ENCODE results near the gene PSD4.

- TF ChIP-seq, protein P1, sequence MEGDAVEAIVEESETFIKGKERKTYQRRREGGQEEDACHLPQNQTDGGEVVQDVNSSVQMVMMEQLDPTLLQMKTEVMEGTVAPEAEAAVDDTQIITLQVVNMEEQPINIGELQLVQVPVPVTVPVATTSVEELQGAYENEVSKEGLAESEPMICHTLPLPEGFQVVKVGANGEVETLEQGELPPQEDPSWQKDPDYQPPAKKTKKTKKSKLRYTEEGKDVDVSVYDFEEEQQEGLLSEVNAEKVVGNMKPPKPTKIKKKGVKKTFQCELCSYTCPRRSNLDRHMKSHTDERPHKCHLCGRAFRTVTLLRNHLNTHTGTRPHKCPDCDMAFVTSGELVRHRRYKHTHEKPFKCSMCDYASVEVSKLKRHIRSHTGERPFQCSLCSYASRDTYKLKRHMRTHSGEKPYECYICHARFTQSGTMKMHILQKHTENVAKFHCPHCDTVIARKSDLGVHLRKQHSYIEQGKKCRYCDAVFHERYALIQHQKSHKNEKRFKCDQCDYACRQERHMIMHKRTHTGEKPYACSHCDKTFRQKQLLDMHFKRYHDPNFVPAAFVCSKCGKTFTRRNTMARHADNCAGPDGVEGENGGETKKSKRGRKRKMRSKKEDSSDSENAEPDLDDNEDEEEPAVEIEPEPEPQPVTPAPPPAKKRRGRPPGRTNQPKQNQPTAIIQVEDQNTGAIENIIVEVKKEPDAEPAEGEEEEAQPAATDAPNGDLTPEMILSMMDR (IDR thresholded peaks at IDR 0.05; ENCODE audit: poor library complexity) = no peak
- TF ChIP-seq EZH2phosphoT487 (IDR thresholded peaks at IDR 0.05; ENCODE audit: low read depth, severe bottlenecking, unreplicated experiment) (no peak), EZH2 (IDR thresholded peaks at IDR 0.05; ENCODE audit: borderline replicate concordance) (no peak)
These were observed 43.9 kb downstream of the PSD4 start for GRCh38 chr2:113217455-113218282.
